H9 (cell line): ENCODE data around the gene BCORL1. TPM values are rescaled to one million over a fixed set of nuclear protein-coding genes. Genes with fewer than 3 reads are reported as not detected.

Source experiments
- DNase-seq: peaks from one replicate; pipeline ENCODE4 v3.0.0-alpha.2; 2017
- H2AFZ ChIP-seq: one replicate; pipeline ENCODE4 v1.6.1; 2013; ENCODE audit warnings: mild to moderate bottlenecking, low read length, control low read depth, moderate library complexity
- H2AK5ac ChIP-seq: 2 replicates; pipeline ENCODE4 v1.6.1; 2013; ENCODE audit warnings: low read length, control low read depth, mixed read lengths; ENCODE audit not compliant: insufficient read length
- H2BK120ac ChIP-seq: one replicate; pipeline ENCODE4 v1.6.1; 2013; ENCODE audit warnings: low read depth, mild to moderate bottlenecking, low read length, control low read depth, inconsistent platforms; ENCODE audit not compliant: poor library complexity, severe bottlenecking
- H2BK12ac ChIP-seq: 2 replicates; pipeline ENCODE4 v1.6.1; 2013; ENCODE audit warnings: low read length, control low read depth, mixed read lengths, low read depth; ENCODE audit not compliant: insufficient read length
- H2BK15ac ChIP-seq: 2 replicates; pipeline ENCODE4 v1.6.1; 2013; ENCODE audit warnings: low read depth, low read length, control low read depth
- H2BK20ac ChIP-seq: one replicate; pipeline ENCODE4 v1.6.1; 2013; ENCODE audit warnings: low read depth, mild to moderate bottlenecking, low read length, control low read depth, inconsistent platforms; ENCODE audit not compliant: poor library complexity, severe bottlenecking
- H2BK5ac ChIP-seq: 2 replicates; pipeline ENCODE4 v1.6.1; 2013; ENCODE audit warnings: low read length, control low read depth, mixed read lengths; ENCODE audit not compliant: insufficient read length
- H3K14ac ChIP-seq: 2 replicates; pipeline ENCODE4 v1.6.1; 2013; ENCODE audit warnings: low read length, control low read depth; ENCODE audit not compliant: insufficient read depth
- H3K18ac ChIP-seq: 2 replicates; pipeline ENCODE4 v1.6.1; 2013; ENCODE audit warnings: low read depth, mild to moderate bottlenecking, mixed read lengths, low read length, control low read depth; ENCODE audit not compliant: insufficient read length
- H3K23ac ChIP-seq: 2 replicates; pipeline ENCODE4 v1.6.1; 2013; ENCODE audit warnings: low read length, control low read depth, mixed read lengths, low read depth; ENCODE audit not compliant: insufficient read length
- H3K23me2 ChIP-seq: 2 replicates; pipeline ENCODE4 v1.6.1; 2013; ENCODE audit warnings: low read depth, mild to moderate bottlenecking, mixed read lengths, low read length, control low read depth; ENCODE audit not compliant: insufficient read length, poor library complexity, severe bottlenecking
- H3K27ac ChIP-seq: 2 replicates; pipeline ENCODE4 v1.5.1; 2013; ENCODE audit warnings: low read length, control low read depth, mixed read lengths, low read depth; ENCODE audit not compliant: insufficient read length
- H3K27me3 ChIP-seq: 2 replicates; pipeline ENCODE4 v1.6.1; 2013; ENCODE audit warnings: low read length, control low read depth, inconsistent platforms; ENCODE audit not compliant: insufficient read depth
- H3K4ac ChIP-seq: 2 replicates; pipeline ENCODE4 v1.6.1; 2013; ENCODE audit warnings: low read depth, mild to moderate bottlenecking, control low read depth, inconsistent platforms, low read length, moderate library complexity
- H3K4me1 ChIP-seq: 2 replicates; pipeline ENCODE4 v1.6.1; 2013; ENCODE audit warnings: low read length, control low read depth, inconsistent platforms; ENCODE audit not compliant: insufficient read depth
- H3K4me2 ChIP-seq: 2 replicates; pipeline ENCODE4 v1.6.1; 2013; ENCODE audit warnings: low read length, control low read depth, mixed read lengths; ENCODE audit not compliant: insufficient read length, insufficient read depth
- H3K56ac ChIP-seq: 2 replicates; pipeline ENCODE4 v1.6.1; 2013; ENCODE audit warnings: low read depth, mild to moderate bottlenecking, mixed read lengths, low read length, control low read depth; ENCODE audit not compliant: insufficient read length
- H3K79me1 ChIP-seq: 2 replicates; pipeline ENCODE4 v1.6.1; 2013; ENCODE audit warnings: low read depth, mild to moderate bottlenecking, moderate library complexity, low read length, control low read depth, inconsistent platforms; ENCODE audit not compliant: insufficient read depth, poor library complexity, severe bottlenecking
- H3K79me2 ChIP-seq: 2 replicates; pipeline ENCODE4 v1.6.1; 2013; ENCODE audit warnings: low read length, control low read depth, inconsistent platforms; ENCODE audit not compliant: insufficient read depth
- H3K9ac ChIP-seq: 2 replicates; pipeline ENCODE4 v1.6.1; 2013; ENCODE audit warnings: low read length, control low read depth, mixed read lengths; ENCODE audit not compliant: insufficient read length; ENCODE audit errors: extremely low read depth
- H3K9me3 ChIP-seq: one replicate; pipeline ENCODE4 v1.6.1; 2013; ENCODE audit warnings: low read depth, low read length, inconsistent platforms; ENCODE audit not compliant: control insufficient read depth
- H3T11ph ChIP-seq: one replicate; pipeline ENCODE4 v1.6.1; 2013; ENCODE audit warnings: mild to moderate bottlenecking, low read length, control low read depth, inconsistent platforms
- H4K20me1 ChIP-seq: one replicate; pipeline ENCODE4 v1.6.1; 2013; ENCODE audit not compliant: control insufficient read depth, insufficient read length, insufficient read depth
- H4K5ac ChIP-seq: 2 replicates; pipeline ENCODE4 v1.6.1; 2013; ENCODE audit warnings: low read depth, mild to moderate bottlenecking, mixed read lengths, low read length, control low read depth; ENCODE audit not compliant: insufficient read length
- H4K8ac ChIP-seq: replicated peaks from 2 replicates; pipeline ENCODE4 v1.6.1; 2013; ENCODE audit warnings: low read length, control low read depth, mixed read lengths, low read depth; ENCODE audit not compliant: insufficient read length
- H4K91ac ChIP-seq: 2 replicates; pipeline ENCODE4 v1.6.1; 2013; ENCODE audit warnings: low read depth, mild to moderate bottlenecking, moderate library complexity, mixed read lengths, low read length, control low read depth; ENCODE audit not compliant: insufficient read length
- H3K27ac Mint-ChIP-seq, 3 experiments: 2 replicates in 2 of 3; 3 replicates in 1 of 3; pipeline ENCODE4 v1.8.0; 2020 to 2021; ENCODE audit warnings: mixed read lengths in 3 of 3, mild to moderate bottlenecking in 1 of 3, moderate library complexity in 1 of 3
- H3K27me3 Mint-ChIP-seq: 2 replicates; pipeline ENCODE4 v1.8.0; 2021; ENCODE audit warnings: low read depth, mild to moderate bottlenecking, moderate library complexity, mixed read lengths
- H3K36me3 Mint-ChIP-seq, 3 experiments: 2 replicates in 2 of 3; 3 replicates in 1 of 3; pipeline ENCODE4 v1.8.0; 2020 to 2021; ENCODE audit warnings: low read depth in 3 of 3, mixed read lengths in 3 of 3; ENCODE audit not compliant: insufficient read depth in 1 of 3
- H3K4me1 Mint-ChIP-seq, 2 experiments: 2 replicates each; pipeline ENCODE4 v1.8.0; 2020; ENCODE audit warnings: mixed read lengths in 2 of 2
- H3K4me3 Mint-ChIP-seq, 2 experiments: 2 replicates in 1 of 2; 3 replicates in 1 of 2; pipeline ENCODE4 v1.8.0; 2020 to 2021; ENCODE audit warnings: mild to moderate bottlenecking in 2 of 2, mixed read lengths in 2 of 2, moderate library complexity in 1 of 2
- H3K9me3 Mint-ChIP-seq, 2 experiments: 2 replicates in 1 of 2; 3 replicates in 1 of 2; pipeline ENCODE4 v1.8.0; 2020; ENCODE audit warnings: mild to moderate bottlenecking in 2 of 2, mixed read lengths in 2 of 2, moderate library complexity in 1 of 2
- WGBS: extraction: QIAGEN DNeasy Blood & Tissue Kit; methylation state at CpG from one replicate; pipeline ENCODE4 v1.1.7; 2013; ENCODE audit warnings: missing lambda C conversion rate, low lambda C conversion rate, mixed read lengths; ENCODE audit not compliant: insufficient read length; ENCODE audit errors: extremely low coverage; 5-methylcytosine and 5-hydroxymethylcytosine counted together
- total RNA-seq: library from RNA; stranded (reverse); gene quantifications from 2 replicates; pipeline ENCODE4 v1.2.1, GENCODE V29; 2021
- TF ChIP-seq, protein P1 (sequence below): fragments of 200-600 bp; sonication (generic); conservative IDR thresholded peaks from 3 replicates; pipeline ENCODE4 v1.8.0; 2021; ENCODE audit warnings: antibody characterized with exemption, mild to moderate bottlenecking

Gene BCORL1
- total RNA-seq, 1 experiment from 2014 or later, result 6.1 TPM

- Histone ChIP-seq H3K27ac (no peak overlapping the region), H3K56ac (no peak overlapping the region), H4K8ac (no peak overlapping the region), H2AK5ac (no peak overlapping the region), H2BK5ac (no peak overlapping the region), H3K4ac (no peak overlapping the region), H2BK120ac (no peak overlapping the region), H2BK15ac (no peak overlapping the region), H3K18ac (no peak overlapping the region), H4K20me1 (no peaks in the 10 kb centered on the region), H3K9ac (no peak overlapping the region), H2AFZ (no peak overlapping the region), H4K5ac (no peak overlapping the region), H3K4me2 (no peak overlapping the region), H3K79me1 (no peaks in the 10 kb centered on the region), H3K23ac (no peak overlapping the region), H2BK12ac (no peak overlapping the region), H3K9me3 (no peaks in the 10 kb centered on the region), H3K4me1 (no peaks in the 10 kb centered on the region; the same call in 1 of the 2 replicates), H3T11ph (no peak overlapping the region), H3K23me2 (no peaks in the 10 kb centered on the region), H2BK20ac (no peak overlapping the region), H3K27me3 (no peaks in the 10 kb centered on the region; the same call in 1 of the 2 replicates), H4K91ac (no peak overlapping the region), H3K14ac (no peak overlapping the region), H3K79me2 (no peaks in the 10 kb centered on the region)
- H3K36me3 Mint-ChIP-seq, result peaks cover 0 to 8% (median 0%) of the 10 kb centered on the region in 3 experiments; a peak in 2 of 7 replicates
- H3K27me3 Mint-ChIP-seq, result peaks cover 6% of the 10 kb centered on the region
- no CpG with 5 or more reads among the region's 5 CpGs for WGBS
- H3K27ac Mint-ChIP-seq, result no peak overlapping the region
- peaks cover 11 to 12% of the 10 kb centered on the region in 2 experiments for H3K4me1 Mint-ChIP-seq
- TF ChIP-seq, protein P1, sequence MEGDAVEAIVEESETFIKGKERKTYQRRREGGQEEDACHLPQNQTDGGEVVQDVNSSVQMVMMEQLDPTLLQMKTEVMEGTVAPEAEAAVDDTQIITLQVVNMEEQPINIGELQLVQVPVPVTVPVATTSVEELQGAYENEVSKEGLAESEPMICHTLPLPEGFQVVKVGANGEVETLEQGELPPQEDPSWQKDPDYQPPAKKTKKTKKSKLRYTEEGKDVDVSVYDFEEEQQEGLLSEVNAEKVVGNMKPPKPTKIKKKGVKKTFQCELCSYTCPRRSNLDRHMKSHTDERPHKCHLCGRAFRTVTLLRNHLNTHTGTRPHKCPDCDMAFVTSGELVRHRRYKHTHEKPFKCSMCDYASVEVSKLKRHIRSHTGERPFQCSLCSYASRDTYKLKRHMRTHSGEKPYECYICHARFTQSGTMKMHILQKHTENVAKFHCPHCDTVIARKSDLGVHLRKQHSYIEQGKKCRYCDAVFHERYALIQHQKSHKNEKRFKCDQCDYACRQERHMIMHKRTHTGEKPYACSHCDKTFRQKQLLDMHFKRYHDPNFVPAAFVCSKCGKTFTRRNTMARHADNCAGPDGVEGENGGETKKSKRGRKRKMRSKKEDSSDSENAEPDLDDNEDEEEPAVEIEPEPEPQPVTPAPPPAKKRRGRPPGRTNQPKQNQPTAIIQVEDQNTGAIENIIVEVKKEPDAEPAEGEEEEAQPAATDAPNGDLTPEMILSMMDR, result no peak
- peaks cover 0 to 65% of the 10 kb centered on the region in 2 experiments; a peak in 2 of 5 replicates for H3K9me3 Mint-ChIP-seq
- no peak for DNase-seq
- no peak overlapping the region for H3K4me3 Mint-ChIP-seq
Observed at GRCh38 chrX:129997086-129997485, 14.7 kb downstream of the BCORL1 start.
